Liver (tissue), 9 donors: ENCODE results near the gene IL1RAPL1. TPM values are rescaled to one million over a fixed set of nuclear protein-coding genes. Genes with fewer than 3 reads are reported as not detected.

Experiments
- DNase-seq: peaks from one replicate; pipeline ENCODE4 v3.0.0-alpha.2; 2017; ENCODE audit warnings: low spot score
- H3K27ac ChIP-seq, 2 donors: one replicate each; pipeline ENCODE4 v1.7.0; 2013; ENCODE audit warnings: inconsistent platforms in 2 of 2, low read length in 2 of 2, control low read depth in 1 of 2, low read depth in 1 of 2, mild to moderate bottlenecking in 1 of 2
- H3K27me3 ChIP-seq, 4 donors: one replicate each; pipeline versions ENCODE4 v1.6.1 to v1.7.0; 2013; ENCODE audit warnings: low read length in 3 of 4, inconsistent platforms in 1 of 4, mild to moderate bottlenecking in 1 of 4, moderate library complexity in 1 of 4; ENCODE audit not compliant: control insufficient read depth in 4 of 4, insufficient read depth in 4 of 4
- H3K36me3 ChIP-seq, 4 donors: one replicate each; pipeline versions ENCODE4 v1.6.1 to v1.7.0; 2013; ENCODE audit warnings: low read length in 3 of 4, mild to moderate bottlenecking in 3 of 4, low read depth in 1 of 4, moderate library complexity in 1 of 4; ENCODE audit not compliant: control insufficient read depth in 4 of 4, insufficient read depth in 3 of 4
- H3K4me1 ChIP-seq, 4 donors: one replicate each; pipeline versions ENCODE4 v1.6.1 to v1.7.0; 2013; ENCODE audit warnings: low read length in 3 of 4, mild to moderate bottlenecking in 3 of 4, moderate library complexity in 1 of 4; ENCODE audit not compliant: control insufficient read depth in 4 of 4, insufficient read depth in 4 of 4
- H3K4me3 ChIP-seq, 3 donors: one replicate each; pipeline versions ENCODE4 v1.6.1 to v1.7.0; 2013; ENCODE audit warnings: low read length in 3 of 3, control low read depth in 1 of 3, low read depth in 1 of 3, mild to moderate bottlenecking in 1 of 3
- H3K9ac ChIP-seq, 2 donors: one replicate each; pipeline ENCODE4 v1.7.0; 2013; ENCODE audit warnings: low read length in 2 of 2, mild to moderate bottlenecking in 2 of 2, moderate library complexity in 2 of 2, control low read depth in 1 of 2, low read depth in 1 of 2
- H3K9me3 ChIP-seq, 4 donors: one replicate each; pipeline versions ENCODE4 v1.6.1 to v1.7.0; 2013; ENCODE audit warnings: low read length in 3 of 4; ENCODE audit not compliant: control insufficient read depth in 4 of 4
- EGR1 ChIP-seq, 2 donors: IDR thresholded peaks; 2 replicates each; pipeline ENCODE4 v1.6.1; 2016 to 2018; ENCODE audit warnings: antibody characterized with exemption in 2 of 2, low read depth in 2 of 2
- FOXA1 ChIP-seq: IDR thresholded peaks from 2 replicates; pipeline ENCODE4 v1.6.1; 2016; ENCODE audit warnings: antibody characterized with exemption
- FOXA2 ChIP-seq: IDR thresholded peaks from 2 replicates; pipeline ENCODE4 v1.6.1; 2016; ENCODE audit warnings: antibody characterized with exemption
- GABPA ChIP-seq, 2 donors: IDR thresholded peaks in 1 of 2; conservative IDR thresholded peaks in 1 of 2; 2 replicates each; pipeline ENCODE4 v1.6.1; 2016; ENCODE audit warnings: antibody characterized with exemption in 2 of 2, mild to moderate bottlenecking in 1 of 2, moderate library complexity in 1 of 2
- HNF4A ChIP-seq, 2 donors: conservative IDR thresholded peaks; 2 replicates each; pipeline ENCODE4 v1.6.1; 2016; ENCODE audit warnings: antibody characterized with exemption in 2 of 2, mild to moderate bottlenecking in 2 of 2
- HNF4G ChIP-seq: IDR thresholded peaks from 2 replicates; pipeline ENCODE4 v1.6.1; 2016; ENCODE audit warnings: antibody characterized with exemption
- JUND ChIP-seq, 2 donors: IDR thresholded peaks; 2 replicates each; pipeline ENCODE4 v1.6.1; 2016; ENCODE audit warnings: antibody characterized with exemption in 2 of 2
- NR2F2 ChIP-seq: IDR thresholded peaks from 2 replicates; pipeline ENCODE4 v1.6.1; 2016; ENCODE audit warnings: antibody characterized with exemption
- RAD21 ChIP-seq, 2 donors: IDR thresholded peaks; 2 replicates each; pipeline ENCODE4 v1.6.1; 2016; ENCODE audit warnings: antibody characterized with exemption in 2 of 2, mild to moderate bottlenecking in 2 of 2
- RXRA ChIP-seq, 2 donors: IDR thresholded peaks; 2 replicates each; pipeline ENCODE4 v1.6.1; 2017 to 2018; ENCODE audit warnings: antibody characterized with exemption in 2 of 2, mild to moderate bottlenecking in 1 of 2
- SP1 ChIP-seq: IDR thresholded peaks from 2 replicates; pipeline ENCODE4 v1.6.1; 2018; ENCODE audit warnings: antibody characterized with exemption, mild to moderate bottlenecking
- TAF1 ChIP-seq: conservative IDR thresholded peaks from 2 replicates; pipeline ENCODE4 v1.6.1; 2016; ENCODE audit warnings: antibody characterized with exemption, mild to moderate bottlenecking
- YY1 ChIP-seq: IDR thresholded peaks from 2 replicates; pipeline ENCODE4 v1.6.1; 2016; ENCODE audit warnings: antibody characterized with exemption, mild to moderate bottlenecking
- WGBS: extraction: QIAGEN DNeasy Blood & Tissue Kit; methylation state at CpG from one replicate; pipeline ENCODE4 v1.1.7; 2013; 5-methylcytosine and 5-hydroxymethylcytosine counted together
- polyA plus RNA-seq, 2 donors: library from polyadenylated mRNA; stranded (reverse) in 1 of 2; unstranded in 1 of 2; fragments of 200-250 nt in 1 of 2; fragments of >200 nt in 1 of 2; fragmentation: Nextera tagmentation in 1 of 2; extraction: Ambion mirVana in 1 of 2; gene quantifications; one replicate each; pipeline versions ENCODE4 v1.2.1 to v1.2.3, GENCODE V29; 2013 to 2015
- total RNA-seq, 2 donors: library from RNA; depleted of rRNA; stranded (reverse); fragments of >200 nt; gene quantifications; one replicate each; pipeline ENCODE4 v1.2.3, GENCODE V29; 2014
- TF ChIP-seq, protein P1 (sequence below): IDR thresholded peaks from 2 replicates; pipeline ENCODE4 v1.6.1; 2016; ENCODE audit warnings: antibody characterized with exemption
- TF ChIP-seq, protein P2 (sequence below): IDR thresholded peaks from 2 replicates; pipeline ENCODE4 v1.6.1; 2016; ENCODE audit warnings: antibody characterized with exemption, mild to moderate bottlenecking
- TF ChIP-seq, protein P3 (sequence below): IDR thresholded peaks from 2 replicates; pipeline ENCODE4 v1.6.1; 2016; ENCODE audit warnings: antibody characterized with exemption
- TF ChIP-seq, protein P4 (sequence below): IDR thresholded peaks from 2 replicates; pipeline ENCODE4 v1.6.1; 2016; ENCODE audit warnings: antibody characterized with exemption
- TF ChIP-seq, protein P5 (sequence below): fragments of 150-350 bp; IDR thresholded peaks from 2 replicates; pipeline ENCODE4 v1.5.1; 2017; ENCODE audit warnings: improper control_type of control experiment, low read depth, low read length; ENCODE audit not compliant: missing input control
- donor health status: healthy.
- donor health status: healthy.
- donor health status: healthy.
- donor health status: healthy.
- donor health status: healthy.

IL1RAPL1 gene
- total and polyA plus RNA-seq, 4 donors = 0.08 to 0.33 TPM; not detected in 2

DNA sequence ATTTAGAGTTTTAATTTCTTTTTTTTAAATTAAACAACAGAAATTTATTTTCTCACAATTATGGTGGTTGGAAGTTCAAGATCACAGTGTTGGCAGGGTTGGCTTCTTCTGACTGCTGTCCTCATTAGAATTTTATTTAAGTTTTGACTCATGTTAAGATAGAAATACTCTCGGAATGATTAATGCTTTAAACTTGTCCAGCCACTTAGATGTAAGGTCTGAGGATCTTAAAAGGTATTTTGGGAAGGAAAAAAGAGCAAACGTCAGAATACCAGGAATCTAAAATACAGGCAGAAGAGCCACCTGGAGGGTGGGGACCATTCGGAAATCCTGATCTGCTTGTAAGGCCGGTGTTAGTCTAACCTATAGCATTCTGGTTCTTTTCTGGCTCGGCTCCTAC is 1205.1 kb downstream of the IL1RAPL1 start:
- no peak for DNase-seq
- H3K4me1 ChIP-seq = peaks cover 0 to 4% (median 2%) of the 10 kb centered on the region in 4 donors
- H3K27ac ChIP-seq = no peak overlapping the region
- H3K9me3 ChIP-seq = no peaks in the 10 kb centered on the region
- WGBS = 88% methylated on average over 5 of the region's 5 CpGs
- H3K27me3 ChIP-seq = no peaks in the 10 kb centered on the region
- H3K36me3 ChIP-seq = no peaks in the 10 kb centered on the region
- no peak overlapping the region for H3K4me3 ChIP-seq
- TF ChIP-seq TAF1 (no peak), RXRA (IDR thresholded peaks at IDR 0.05) (no peak), EGR1 (IDR thresholded peaks at IDR 0.05; ENCODE audit: low read depth in 2 of 2) (no peak), NR2F2 (no peak), HNF4G (no peak), SP1 (no peak), FOXA1 (no peak), YY1 (no peak), HNF4A (conservative IDR thresholded peaks at IDR 0.05) (no peak), JUND (IDR thresholded peaks at IDR 0.05) (no peak), RAD21 (IDR thresholded peaks at IDR 0.05) (no peak), GABPA (IDR thresholded peaks at IDR 0.05 in 1 of 2, conservative IDR thresholded peaks at IDR 0.05 in 1 of 2) (no peak), FOXA2 (no peak)
- TF ChIP-seq, protein P1, sequence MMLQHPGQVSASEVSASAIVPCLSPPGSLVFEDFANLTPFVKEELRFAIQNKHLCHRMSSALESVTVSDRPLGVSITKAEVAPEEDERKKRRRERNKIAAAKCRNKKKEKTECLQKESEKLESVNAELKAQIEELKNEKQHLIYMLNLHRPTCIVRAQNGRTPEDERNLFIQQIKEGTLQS = no peak
- TF ChIP-seq, protein P2, sequence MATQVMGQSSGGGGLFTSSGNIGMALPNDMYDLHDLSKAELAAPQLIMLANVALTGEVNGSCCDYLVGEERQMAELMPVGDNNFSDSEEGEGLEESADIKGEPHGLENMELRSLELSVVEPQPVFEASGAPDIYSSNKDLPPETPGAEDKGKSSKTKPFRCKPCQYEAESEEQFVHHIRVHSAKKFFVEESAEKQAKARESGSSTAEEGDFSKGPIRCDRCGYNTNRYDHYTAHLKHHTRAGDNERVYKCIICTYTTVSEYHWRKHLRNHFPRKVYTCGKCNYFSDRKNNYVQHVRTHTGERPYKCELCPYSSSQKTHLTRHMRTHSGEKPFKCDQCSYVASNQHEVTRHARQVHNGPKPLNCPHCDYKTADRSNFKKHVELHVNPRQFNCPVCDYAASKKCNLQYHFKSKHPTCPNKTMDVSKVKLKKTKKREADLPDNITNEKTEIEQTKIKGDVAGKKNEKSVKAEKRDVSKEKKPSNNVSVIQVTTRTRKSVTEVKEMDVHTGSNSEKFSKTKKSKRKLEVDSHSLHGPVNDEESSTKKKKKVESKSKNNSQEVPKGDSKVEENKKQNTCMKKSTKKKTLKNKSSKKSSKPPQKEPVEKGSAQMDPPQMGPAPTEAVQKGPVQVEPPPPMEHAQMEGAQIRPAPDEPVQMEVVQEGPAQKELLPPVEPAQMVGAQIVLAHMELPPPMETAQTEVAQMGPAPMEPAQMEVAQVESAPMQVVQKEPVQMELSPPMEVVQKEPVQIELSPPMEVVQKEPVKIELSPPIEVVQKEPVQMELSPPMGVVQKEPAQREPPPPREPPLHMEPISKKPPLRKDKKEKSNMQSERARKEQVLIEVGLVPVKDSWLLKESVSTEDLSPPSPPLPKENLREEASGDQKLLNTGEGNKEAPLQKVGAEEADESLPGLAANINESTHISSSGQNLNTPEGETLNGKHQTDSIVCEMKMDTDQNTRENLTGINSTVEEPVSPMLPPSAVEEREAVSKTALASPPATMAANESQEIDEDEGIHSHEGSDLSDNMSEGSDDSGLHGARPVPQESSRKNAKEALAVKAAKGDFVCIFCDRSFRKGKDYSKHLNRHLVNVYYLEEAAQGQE = no peak
- TF ChIP-seq, protein P3, sequence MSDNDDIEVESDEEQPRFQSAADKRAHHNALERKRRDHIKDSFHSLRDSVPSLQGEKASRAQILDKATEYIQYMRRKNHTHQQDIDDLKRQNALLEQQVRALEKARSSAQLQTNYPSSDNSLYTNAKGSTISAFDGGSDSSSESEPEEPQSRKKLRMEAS = no peak
- TF ChIP-seq, protein P4, sequence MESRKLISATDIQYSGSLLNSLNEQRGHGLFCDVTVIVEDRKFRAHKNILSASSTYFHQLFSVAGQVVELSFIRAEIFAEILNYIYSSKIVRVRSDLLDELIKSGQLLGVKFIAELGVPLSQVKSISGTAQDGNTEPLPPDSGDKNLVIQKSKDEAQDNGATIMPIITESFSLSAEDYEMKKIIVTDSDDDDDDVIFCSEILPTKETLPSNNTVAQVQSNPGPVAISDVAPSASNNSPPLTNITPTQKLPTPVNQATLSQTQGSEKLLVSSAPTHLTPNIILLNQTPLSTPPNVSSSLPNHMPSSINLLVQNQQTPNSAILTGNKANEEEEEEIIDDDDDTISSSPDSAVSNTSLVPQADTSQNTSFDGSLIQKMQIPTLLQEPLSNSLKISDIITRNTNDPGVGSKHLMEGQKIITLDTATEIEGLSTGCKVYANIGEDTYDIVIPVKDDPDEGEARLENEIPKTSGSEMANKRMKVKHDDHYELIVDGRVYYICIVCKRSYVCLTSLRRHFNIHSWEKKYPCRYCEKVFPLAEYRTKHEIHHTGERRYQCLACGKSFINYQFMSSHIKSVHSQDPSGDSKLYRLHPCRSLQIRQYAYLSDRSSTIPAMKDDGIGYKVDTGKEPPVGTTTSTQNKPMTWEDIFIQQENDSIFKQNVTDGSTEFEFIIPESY = no peak
- TF ChIP-seq, protein P5, sequence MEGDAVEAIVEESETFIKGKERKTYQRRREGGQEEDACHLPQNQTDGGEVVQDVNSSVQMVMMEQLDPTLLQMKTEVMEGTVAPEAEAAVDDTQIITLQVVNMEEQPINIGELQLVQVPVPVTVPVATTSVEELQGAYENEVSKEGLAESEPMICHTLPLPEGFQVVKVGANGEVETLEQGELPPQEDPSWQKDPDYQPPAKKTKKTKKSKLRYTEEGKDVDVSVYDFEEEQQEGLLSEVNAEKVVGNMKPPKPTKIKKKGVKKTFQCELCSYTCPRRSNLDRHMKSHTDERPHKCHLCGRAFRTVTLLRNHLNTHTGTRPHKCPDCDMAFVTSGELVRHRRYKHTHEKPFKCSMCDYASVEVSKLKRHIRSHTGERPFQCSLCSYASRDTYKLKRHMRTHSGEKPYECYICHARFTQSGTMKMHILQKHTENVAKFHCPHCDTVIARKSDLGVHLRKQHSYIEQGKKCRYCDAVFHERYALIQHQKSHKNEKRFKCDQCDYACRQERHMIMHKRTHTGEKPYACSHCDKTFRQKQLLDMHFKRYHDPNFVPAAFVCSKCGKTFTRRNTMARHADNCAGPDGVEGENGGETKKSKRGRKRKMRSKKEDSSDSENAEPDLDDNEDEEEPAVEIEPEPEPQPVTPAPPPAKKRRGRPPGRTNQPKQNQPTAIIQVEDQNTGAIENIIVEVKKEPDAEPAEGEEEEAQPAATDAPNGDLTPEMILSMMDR = no peak
- H3K9ac ChIP-seq = no peak overlapping the region
